22Rv1 (cell line): ENCODE measurements around the gene GABBR2.

Experiments used
- H3K27ac ChIP-seq: fragments of 450-650 bp; 2 replicates; pipeline ENCODE4 v1.5.1; 2017
- ZFX ChIP-seq: fragments of 450-650 bp; IDR thresholded peaks from 2 replicates; pipeline ENCODE4 v1.6.1; 2017; ENCODE audit warnings: antibody characterized with exemption, borderline replicate concordance
- TF ChIP-seq, protein P1 (sequence below): fragments of 450-650 bp; IDR thresholded peaks from 2 replicates; pipeline ENCODE4 v1.5.1; 2017; ENCODE audit warnings: mild to moderate bottlenecking

GABBR2 gene

DNA sequence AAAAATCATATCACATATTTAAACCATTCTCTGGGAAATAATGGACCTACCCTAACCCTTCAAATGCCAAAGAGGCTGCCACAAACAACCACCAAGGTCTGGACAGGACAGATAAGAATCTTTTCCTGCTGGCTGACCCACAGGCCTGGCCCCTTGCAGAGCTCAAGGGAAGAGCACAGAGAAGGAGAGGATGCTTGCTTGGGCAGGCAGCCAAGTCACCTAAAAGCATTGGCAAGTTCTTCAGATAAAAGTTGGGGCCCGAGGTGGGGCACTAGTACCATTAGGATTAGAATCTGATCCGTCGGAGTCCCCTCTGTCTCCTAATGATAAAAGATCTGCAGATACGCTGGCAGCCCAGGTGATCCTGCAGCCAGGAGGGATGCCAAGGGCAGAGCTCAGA lies 176.6 kb downstream of the GABBR2 start:
- TF ChIP-seq, protein P1, sequence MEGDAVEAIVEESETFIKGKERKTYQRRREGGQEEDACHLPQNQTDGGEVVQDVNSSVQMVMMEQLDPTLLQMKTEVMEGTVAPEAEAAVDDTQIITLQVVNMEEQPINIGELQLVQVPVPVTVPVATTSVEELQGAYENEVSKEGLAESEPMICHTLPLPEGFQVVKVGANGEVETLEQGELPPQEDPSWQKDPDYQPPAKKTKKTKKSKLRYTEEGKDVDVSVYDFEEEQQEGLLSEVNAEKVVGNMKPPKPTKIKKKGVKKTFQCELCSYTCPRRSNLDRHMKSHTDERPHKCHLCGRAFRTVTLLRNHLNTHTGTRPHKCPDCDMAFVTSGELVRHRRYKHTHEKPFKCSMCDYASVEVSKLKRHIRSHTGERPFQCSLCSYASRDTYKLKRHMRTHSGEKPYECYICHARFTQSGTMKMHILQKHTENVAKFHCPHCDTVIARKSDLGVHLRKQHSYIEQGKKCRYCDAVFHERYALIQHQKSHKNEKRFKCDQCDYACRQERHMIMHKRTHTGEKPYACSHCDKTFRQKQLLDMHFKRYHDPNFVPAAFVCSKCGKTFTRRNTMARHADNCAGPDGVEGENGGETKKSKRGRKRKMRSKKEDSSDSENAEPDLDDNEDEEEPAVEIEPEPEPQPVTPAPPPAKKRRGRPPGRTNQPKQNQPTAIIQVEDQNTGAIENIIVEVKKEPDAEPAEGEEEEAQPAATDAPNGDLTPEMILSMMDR: no peak
- TF ChIP-seq ZFX: no peak
- no peak overlapping the region for H3K27ac ChIP-seq

DNA sequence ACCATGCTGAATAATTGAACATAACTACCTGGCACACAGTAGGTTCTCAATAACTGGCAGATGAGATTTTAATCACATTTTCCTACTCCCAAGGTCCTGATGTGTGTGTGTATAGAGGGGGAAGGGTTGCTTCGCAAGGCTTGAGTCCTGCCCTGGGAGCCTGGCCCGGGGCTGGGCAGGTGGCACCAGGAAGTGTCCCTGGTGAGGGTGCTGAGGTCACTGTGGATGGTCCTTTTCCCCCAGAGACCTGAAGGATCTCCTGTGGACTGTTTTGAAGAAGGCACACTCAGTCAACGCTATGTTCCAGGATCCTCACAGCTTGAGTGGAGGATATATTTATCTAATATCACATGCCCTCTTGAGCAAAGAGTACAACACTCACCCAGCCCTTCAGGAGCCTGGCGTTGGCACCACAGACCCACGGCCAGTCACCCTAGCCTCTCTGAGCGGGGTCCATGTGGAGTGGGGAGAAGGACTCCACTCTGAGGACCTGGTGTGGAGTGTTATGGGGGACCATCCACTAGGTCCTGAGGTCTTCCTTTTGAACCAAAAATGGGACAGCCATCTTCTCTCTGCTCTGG lies 177.8 kb downstream of the GABBR2 start:
- TF ChIP-seq, protein P1: no peak
- no peak for TF ChIP-seq ZFX
- no peak overlapping the region for H3K27ac ChIP-seq

DNA sequence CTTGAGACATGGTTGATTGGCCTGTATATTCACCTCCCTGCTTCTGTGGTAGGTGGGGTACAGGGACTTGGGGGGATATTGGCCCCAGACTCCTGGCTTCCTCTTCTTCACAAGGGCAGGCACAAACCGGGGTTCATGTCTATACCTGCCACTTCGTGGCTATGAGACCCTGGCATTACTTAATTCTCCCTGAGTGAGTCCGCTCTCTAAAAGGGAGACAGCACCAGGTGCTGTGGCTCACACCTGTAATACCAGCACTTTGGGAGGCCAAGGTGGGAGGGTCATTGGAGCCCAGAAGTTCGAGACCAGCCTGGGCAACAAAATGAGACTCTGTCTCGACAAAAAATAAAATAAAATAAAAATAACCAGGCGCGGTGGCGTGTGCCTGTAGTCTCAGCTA lies 178.5 kb downstream of the GABBR2 start:
- TF ChIP-seq, protein P1: no peak
- TF ChIP-seq ZFX: no peak
- no peak overlapping the region for H3K27ac ChIP-seq

DNA sequence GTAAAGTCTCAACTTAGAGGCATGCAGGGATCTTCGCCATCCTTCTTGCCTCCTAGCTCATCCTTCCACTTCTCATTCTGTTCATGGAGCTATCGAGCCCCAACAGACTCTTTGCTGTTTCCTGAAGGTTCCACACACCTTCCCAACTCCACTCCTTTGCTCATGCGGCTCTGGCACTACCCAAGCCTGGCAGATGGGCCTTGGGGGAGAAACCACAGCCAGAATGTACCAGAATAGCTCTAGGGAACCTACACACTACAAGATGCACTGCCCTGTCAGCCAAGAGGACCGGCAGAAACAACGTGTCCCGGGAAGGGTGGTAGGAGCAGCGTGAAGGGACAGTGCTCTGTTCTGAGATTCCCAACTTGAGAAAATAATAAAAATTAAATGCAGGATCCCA lies 178.9 kb downstream of the GABBR2 start:
- no peak for TF ChIP-seq ZFX
- TF ChIP-seq, protein P1: no peak
- H3K27ac ChIP-seq: no peak overlapping the region

DNA sequence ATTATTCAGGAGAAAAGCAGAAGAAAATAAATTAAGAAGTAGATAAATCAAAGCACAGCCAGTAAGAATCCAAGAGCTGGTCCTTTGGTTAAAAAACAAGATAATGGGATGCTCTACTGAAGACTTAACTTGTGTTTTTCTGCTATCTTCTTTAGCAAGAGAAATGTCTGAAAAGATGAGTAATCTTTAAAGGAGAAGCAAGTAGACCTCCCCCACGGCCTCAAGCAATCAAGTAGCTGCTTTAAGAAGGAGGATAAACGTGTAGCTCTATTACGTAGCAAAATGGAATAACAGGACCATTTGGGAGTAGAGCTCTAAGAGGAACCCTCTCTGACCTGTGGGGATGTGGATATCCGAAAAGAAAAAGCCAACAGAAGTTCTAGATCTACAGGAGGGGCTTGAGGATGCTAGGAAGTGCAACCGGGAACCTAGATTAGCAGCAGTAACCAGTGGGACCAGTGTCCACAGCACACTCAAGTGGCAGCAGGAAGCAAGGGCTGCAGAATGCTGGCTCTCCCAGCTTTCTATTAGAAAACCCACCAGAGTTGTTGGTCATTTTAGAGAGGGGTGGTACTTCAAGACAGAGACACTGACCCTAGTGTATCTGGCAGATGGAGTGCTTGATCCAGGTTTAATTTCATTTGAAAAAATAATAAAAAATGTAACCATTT lies 185.4 kb downstream of the GABBR2 start:
- no peak for TF ChIP-seq ZFX
- TF ChIP-seq, protein P1: no peak
- no peak overlapping the region for H3K27ac ChIP-seq

DNA sequence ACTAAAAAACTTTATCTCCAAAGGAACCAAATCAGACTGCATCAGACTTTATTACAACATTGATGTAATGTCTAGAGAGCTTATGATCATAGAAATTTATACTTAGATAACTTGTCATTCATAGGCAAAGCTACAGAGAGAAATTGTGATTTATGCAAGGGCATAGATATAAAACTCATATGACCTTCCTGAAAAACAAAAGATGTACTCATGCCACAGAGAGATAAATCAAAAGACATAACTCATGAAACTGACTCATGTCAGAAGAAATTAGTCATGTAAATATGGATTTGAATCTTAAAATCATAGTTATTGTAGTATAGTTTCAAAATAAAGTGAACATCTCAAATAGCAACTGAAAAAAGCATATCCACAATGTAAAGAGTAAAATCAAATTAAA lies 186.2 kb downstream of the GABBR2 start:
- H3K27ac ChIP-seq: no peak overlapping the region
- TF ChIP-seq ZFX: no peak
- TF ChIP-seq, protein P1: no peak

DNA sequence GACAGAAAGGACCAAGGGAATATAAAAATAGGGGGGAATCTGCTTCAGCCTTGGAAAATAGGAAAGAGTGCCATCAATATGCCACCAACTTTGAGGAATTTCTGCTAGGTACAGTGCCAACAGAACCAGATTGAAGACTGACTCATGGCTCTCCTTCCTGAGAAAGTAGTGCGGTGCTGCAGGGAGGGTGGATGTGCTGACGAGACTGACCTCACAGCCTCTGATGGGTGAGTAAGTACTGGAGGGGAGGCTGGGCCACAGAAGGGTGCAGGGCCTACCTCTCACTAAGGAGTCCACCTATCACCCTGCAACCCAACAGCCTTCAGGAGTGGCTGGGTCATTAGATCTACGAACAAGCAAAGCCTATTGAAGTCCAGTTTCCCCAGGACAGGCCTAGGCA lies 187.6 kb downstream of the GABBR2 start:
- TF ChIP-seq, protein P1: no peak
- TF ChIP-seq ZFX: no peak
- H3K27ac ChIP-seq: no peak overlapping the region
